MM.1S (cell line): ENCODE results near the gene REL.

Source experiments
- DNase-seq: peaks from one replicate; pipeline ENCODE4 v3.0.0-alpha.2; 2015
- H2AFZ ChIP-seq: fragments of 300-600 bp; sonication (generic); 2 replicates; pipeline ENCODE4 v1.6.0; 2016; ENCODE audit warnings: antibody characterized with exemption, low read length
- H3F3A ChIP-seq: fragments of 300-600 bp; sonication (generic); 2 replicates; pipeline ENCODE4 v1.6.1; 2016; ENCODE audit warnings: mild to moderate bottlenecking, antibody characterized with exemption, low read length, moderate library complexity, mixed read lengths; ENCODE audit not compliant: insufficient read depth
- H3K27ac ChIP-seq: fragments of 300-600 bp; sonication (generic); 2 replicates; pipeline ENCODE4 v1.5.1; 2016; ENCODE audit warnings: mild to moderate bottlenecking, low read length
- H3K27me3 ChIP-seq: fragments of 300-600 bp; sonication (generic); replicated peaks from 2 replicates; pipeline ENCODE4 v1.6.0; 2016; ENCODE audit warnings: low read length; ENCODE audit not compliant: insufficient read depth
- H3K36me3 ChIP-seq: fragments of 300-600 bp; sonication (generic); replicated peaks from 2 replicates; pipeline ENCODE4 v1.6.1; 2016; ENCODE audit warnings: mild to moderate bottlenecking, low read length, mixed read lengths; ENCODE audit not compliant: insufficient read depth
- H3K4me1 ChIP-seq: fragments of 300-600 bp; sonication (generic); 2 replicates; pipeline ENCODE4 v1.6.1; 2016; ENCODE audit warnings: low read length, mixed read lengths
- H3K4me2 ChIP-seq: fragments of 300-600 bp; sonication (generic); 2 replicates; pipeline ENCODE4 v1.6.0; 2016; ENCODE audit warnings: low read depth, low read length
- H3K4me3 ChIP-seq: fragments of 300-600 bp; sonication (generic); 2 replicates; pipeline ENCODE4 v1.5.1; 2016; ENCODE audit warnings: low read length, mixed read lengths
- H3K79me2 ChIP-seq: fragments of 300-600 bp; sonication (generic); 2 replicates; pipeline ENCODE4 v1.6.1; 2016; ENCODE audit warnings: mixed run types, low read length, mixed read lengths
- H3K9ac ChIP-seq: fragments of 300-600 bp; sonication (generic); 2 replicates; pipeline ENCODE4 v1.6.1; 2016; ENCODE audit warnings: low read length, mixed read lengths
- H3K9me2 ChIP-seq: fragments of 300-600 bp; sonication (generic); replicated peaks from 2 replicates; pipeline ENCODE4 v1.6.1; 2016; ENCODE audit warnings: mild to moderate bottlenecking, low read length, mixed read lengths; ENCODE audit not compliant: insufficient read depth
- H3K9me3 ChIP-seq: fragments of 300-600 bp; sonication (generic); replicated peaks from 2 replicates; pipeline ENCODE4 v1.6.1; 2016; ENCODE audit warnings: mild to moderate bottlenecking, low read length, mixed read lengths; ENCODE audit not compliant: insufficient read depth
- H4K20me1 ChIP-seq: fragments of 300-600 bp; sonication (generic); 2 replicates; pipeline ENCODE4 v1.6.1; 2016; ENCODE audit warnings: mild to moderate bottlenecking, low read length, moderate library complexity, mixed read lengths; ENCODE audit not compliant: insufficient read depth
- EZH2 ChIP-seq: fragments of 300-600 bp; sonication (generic); optimal IDR thresholded peaks from 2 replicates; pipeline ENCODE3; 2017; ENCODE audit warnings: low read depth, mild to moderate bottlenecking, antibody characterized with exemption, low read length, mixed read lengths
- EZH2phosphoT487 ChIP-seq: fragments of 300-600 bp; sonication (generic); IDR thresholded peaks from 2 replicates; pipeline ENCODE4 v1.6.1; 2018; ENCODE audit warnings: antibody characterized with exemption, low read length
- TF ChIP-seq, protein P1 (sequence below): fragments of 300-600 bp; sonication (generic); IDR thresholded peaks from 2 replicates; pipeline ENCODE4 v1.5.1; 2016; ENCODE audit warnings: antibody characterized with exemption, low read length, mixed read lengths

The REL gene

DNA sequence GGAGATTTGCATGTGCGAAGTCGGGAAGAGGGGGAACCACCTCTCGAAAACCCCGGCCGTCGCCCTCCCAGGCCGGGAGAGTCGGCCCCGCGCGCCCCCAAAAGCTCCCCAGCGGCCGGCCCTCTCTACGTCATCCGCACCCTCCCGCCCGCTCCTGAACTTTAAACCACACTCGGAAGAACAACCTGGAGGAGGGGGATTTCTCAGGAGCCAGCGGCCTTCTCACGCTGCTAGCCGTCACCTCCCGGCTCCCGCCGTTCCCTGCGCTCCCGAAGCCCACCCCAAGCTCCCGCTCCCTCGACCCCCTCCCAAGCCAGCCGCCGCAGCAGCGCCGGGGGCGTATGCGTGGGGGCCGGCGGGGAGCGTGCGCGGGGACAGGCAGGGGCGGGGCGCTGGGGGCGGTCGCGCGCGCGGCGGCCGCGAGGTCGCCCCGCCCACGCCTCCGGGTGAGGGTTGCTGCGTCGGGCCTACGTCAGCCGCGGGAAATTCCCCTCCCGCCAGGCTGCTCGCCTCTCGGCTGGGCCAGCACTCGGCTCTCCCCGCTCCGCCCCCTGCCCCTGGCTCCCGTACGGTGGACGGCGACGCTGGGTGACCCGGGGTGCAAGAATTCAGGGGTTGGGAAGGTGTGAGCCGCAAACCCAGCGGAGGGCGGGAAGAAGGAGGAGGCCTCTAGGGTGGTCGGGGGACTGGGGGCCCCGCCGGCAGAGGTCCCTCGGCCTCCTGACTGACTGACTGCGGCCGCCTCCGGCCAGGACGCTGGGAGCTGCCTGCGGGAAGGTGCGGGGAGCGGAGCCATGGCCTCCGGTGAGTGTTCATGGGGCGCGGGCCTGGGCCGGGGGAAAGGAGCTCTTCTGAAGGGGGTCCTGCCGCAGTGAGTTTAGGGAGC, at the start of gene REL:
Gene REL, plus strand, starts transcription at position 528 of the 886 bp plus-strand sequence. Its CDS starts 267 bp downstream, at position 795.
- peak within 1 kb of the TSS; percentile 91 for H3K4me2 ChIP-seq
- H4K20me1 ChIP-seq: no peaks in the 10 kb centered on the region
- H3K27ac ChIP-seq: peak within 1 kb of the TSS; percentile 35; the same call in 1 of the 2 replicates
- TF ChIP-seq, protein P1, sequence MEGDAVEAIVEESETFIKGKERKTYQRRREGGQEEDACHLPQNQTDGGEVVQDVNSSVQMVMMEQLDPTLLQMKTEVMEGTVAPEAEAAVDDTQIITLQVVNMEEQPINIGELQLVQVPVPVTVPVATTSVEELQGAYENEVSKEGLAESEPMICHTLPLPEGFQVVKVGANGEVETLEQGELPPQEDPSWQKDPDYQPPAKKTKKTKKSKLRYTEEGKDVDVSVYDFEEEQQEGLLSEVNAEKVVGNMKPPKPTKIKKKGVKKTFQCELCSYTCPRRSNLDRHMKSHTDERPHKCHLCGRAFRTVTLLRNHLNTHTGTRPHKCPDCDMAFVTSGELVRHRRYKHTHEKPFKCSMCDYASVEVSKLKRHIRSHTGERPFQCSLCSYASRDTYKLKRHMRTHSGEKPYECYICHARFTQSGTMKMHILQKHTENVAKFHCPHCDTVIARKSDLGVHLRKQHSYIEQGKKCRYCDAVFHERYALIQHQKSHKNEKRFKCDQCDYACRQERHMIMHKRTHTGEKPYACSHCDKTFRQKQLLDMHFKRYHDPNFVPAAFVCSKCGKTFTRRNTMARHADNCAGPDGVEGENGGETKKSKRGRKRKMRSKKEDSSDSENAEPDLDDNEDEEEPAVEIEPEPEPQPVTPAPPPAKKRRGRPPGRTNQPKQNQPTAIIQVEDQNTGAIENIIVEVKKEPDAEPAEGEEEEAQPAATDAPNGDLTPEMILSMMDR: peak; percentile 22; the same call in 1 of the 2 replicates
- no peak for TF ChIP-seq EZH2phosphoT487
- TF ChIP-seq EZH2: no peak
- no peaks in the 10 kb centered on the region for H3K9me2 ChIP-seq
- H3K9ac ChIP-seq: peak within 1 kb of the TSS; percentile 90
- no peaks in the 10 kb centered on the region for H3K36me3 ChIP-seq
- H2AFZ ChIP-seq: peak within 1 kb of the TSS; percentile 78
- DNase-seq: peak; percentile 90
- peaks cover 72% of the 10 kb centered on the region for H3K27me3 ChIP-seq
- no peaks in the 10 kb centered on the region for H3K9me3 ChIP-seq
- H3K4me3 ChIP-seq: peak within 1 kb of the TSS; percentile 90
- peaks cover 22% of the 10 kb centered on the region for H3K4me1 ChIP-seq
- H3F3A ChIP-seq: peaks cover 17% of the 10 kb centered on the region
- H3K79me2 ChIP-seq: no peaks in the 10 kb centered on the region

- H3K4me1 ChIP-seq: peaks cover 34% of the 10 kb centered on the region
- peaks cover 58% of the 10 kb centered on the region for H3K27me3 ChIP-seq
Observed at GRCh38 chr2:60831921-60832320, 49.5 kb upstream of the REL start.

GRCh38 chr2:60832621-60833020, 48.8 kb upstream of the REL start:
- no peak overlapping the region for H2AFZ ChIP-seq
- no peaks in the 10 kb centered on the region for H3K9me2 ChIP-seq
- H3K27me3 ChIP-seq: peaks cover 58% of the 10 kb centered on the region
- H4K20me1 ChIP-seq: no peaks in the 10 kb centered on the region
- no peak for DNase-seq
- peaks cover 18% of the 10 kb centered on the region for H3F3A ChIP-seq
- H3K36me3 ChIP-seq: no peaks in the 10 kb centered on the region
- peaks cover 35% of the 10 kb centered on the region for H3K4me1 ChIP-seq
- H3K9me3 ChIP-seq: no peaks in the 10 kb centered on the region
- no peak overlapping the region for H3K27ac ChIP-seq
- no peak overlapping the region for H3K9ac ChIP-seq
- no peak overlapping the region for H3K4me3 ChIP-seq
- TF ChIP-seq, protein P1: no peak
- no peak for TF ChIP-seq EZH2
- TF ChIP-seq EZH2phosphoT487: no peak
- H3K79me2 ChIP-seq: no peaks in the 10 kb centered on the region
- H3K4me2 ChIP-seq: no peak overlapping the region

More at GRCh38 chr2:60831921-60832320, 49.5 kb upstream of the REL start:
- no peak for DNase-seq
- no peaks in the 10 kb centered on the region for H3K9me2 ChIP-seq
- H3K27ac ChIP-seq: no peak overlapping the region
- no peaks in the 10 kb centered on the region for H3K36me3 ChIP-seq
- H3K4me3 ChIP-seq: no peak overlapping the region
- H2AFZ ChIP-seq: no peak overlapping the region
- H3K9ac ChIP-seq: no peak overlapping the region
- no peaks in the 10 kb centered on the region for H3K9me3 ChIP-seq
- no peaks in the 10 kb centered on the region for H4K20me1 ChIP-seq
- no peaks in the 10 kb centered on the region for H3K79me2 ChIP-seq
- H3K4me2 ChIP-seq: no peak overlapping the region
- TF ChIP-seq EZH2 (no peak), EZH2phosphoT487 (no peak)
- TF ChIP-seq, protein P1: no peak
- peaks cover 13% of the 10 kb centered on the region for H3F3A ChIP-seq
